GM12873 (cell line): ENCODE results near the gene VSIG1.

Experiments
- TF ChIP-seq, protein P1 (sequence below): IDR thresholded peaks from 2 replicates; pipeline ENCODE4 v1.5.1; 2012; ENCODE audit warnings: low read depth, mild to moderate bottlenecking, moderate library complexity, low read length, control low read depth; ENCODE audit not compliant: insufficient read depth; ENCODE audit errors: missing control alignments

The VSIG1 gene

DNA sequence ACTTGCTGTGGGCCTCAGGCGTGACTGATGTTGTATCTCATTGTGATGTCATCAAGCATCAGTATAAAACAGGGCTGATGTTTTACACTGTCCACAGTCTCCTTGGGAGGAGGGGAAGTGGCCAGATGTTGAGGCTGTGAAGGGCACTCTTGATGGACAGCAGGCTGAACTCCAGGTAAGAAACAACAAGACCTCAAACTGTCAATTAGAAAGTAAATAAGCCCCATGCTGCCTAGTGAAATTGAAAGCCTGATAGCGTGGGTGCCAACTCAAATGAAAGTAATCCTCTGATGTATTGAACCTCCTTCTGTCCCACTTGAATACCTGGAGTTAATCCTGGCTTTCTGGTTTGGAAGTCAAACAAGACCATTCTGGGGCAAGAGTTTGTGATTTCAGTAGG lies 19.7 kb downstream of the VSIG1 start:
- TF ChIP-seq, protein P1, sequence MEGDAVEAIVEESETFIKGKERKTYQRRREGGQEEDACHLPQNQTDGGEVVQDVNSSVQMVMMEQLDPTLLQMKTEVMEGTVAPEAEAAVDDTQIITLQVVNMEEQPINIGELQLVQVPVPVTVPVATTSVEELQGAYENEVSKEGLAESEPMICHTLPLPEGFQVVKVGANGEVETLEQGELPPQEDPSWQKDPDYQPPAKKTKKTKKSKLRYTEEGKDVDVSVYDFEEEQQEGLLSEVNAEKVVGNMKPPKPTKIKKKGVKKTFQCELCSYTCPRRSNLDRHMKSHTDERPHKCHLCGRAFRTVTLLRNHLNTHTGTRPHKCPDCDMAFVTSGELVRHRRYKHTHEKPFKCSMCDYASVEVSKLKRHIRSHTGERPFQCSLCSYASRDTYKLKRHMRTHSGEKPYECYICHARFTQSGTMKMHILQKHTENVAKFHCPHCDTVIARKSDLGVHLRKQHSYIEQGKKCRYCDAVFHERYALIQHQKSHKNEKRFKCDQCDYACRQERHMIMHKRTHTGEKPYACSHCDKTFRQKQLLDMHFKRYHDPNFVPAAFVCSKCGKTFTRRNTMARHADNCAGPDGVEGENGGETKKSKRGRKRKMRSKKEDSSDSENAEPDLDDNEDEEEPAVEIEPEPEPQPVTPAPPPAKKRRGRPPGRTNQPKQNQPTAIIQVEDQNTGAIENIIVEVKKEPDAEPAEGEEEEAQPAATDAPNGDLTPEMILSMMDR, result no peak

DNA sequence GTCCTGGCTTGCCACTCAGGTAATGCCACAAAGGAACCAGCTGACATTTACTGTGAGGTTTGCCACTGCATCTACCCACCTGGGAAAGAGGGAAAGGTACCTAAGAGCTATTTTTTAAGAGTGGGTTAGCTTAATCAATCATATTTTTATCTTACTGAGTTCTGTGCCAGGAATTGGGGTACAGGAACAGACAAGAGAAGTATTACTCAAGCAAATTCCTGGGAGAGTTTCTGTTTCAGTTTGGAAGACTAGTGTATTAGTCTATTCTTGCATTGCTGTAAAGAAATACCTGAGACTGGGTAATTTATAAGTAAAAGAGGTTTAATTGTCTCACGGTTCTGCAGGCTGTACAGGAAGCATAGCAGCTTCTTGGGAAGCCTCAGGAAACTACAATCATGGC lies 23.3 kb downstream of the VSIG1 start:
- TF ChIP-seq, protein P1, result no peak

DNA sequence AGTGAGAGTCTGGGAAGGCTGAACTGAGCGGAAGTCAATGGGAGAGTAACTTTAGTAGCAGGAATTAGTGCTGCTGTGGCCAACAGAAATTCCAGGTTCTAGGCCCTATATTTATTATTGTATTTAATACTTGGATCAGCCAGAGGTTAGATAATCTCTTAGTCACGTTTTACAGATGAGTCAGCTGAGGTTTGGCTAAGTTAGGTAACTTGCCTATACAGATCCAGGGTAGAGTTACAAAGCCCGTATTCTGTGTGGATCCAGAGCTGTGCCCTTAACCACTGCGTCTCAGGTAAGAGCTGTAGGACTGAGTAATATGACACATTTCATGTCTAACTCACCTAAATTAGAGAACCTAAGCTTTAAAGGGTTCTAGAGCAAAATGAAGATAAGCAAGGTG lies 26.0 kb downstream of the VSIG1 start:
- TF ChIP-seq, protein P1, result no peak

DNA sequence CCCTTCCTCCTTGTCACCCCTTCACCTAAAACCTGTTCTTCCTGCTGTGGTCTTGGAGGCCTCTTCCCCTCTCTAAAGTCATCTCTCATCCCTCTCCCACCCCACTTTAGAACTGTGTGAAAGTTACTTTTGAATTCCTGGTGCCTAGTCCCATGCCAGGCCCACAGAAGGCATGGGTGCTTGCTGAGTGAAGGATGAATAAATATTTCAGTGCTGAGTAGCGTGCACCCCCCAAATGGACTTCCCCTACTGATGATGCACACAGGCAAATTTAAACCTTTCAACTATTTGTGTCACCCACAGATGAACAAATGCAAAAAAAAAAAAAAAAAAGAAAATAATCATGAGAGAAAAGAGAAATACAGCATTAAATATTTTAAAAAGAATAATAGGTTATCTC lies 26.7 kb downstream of the VSIG1 start:
- TF ChIP-seq, protein P1, result no peak

DNA sequence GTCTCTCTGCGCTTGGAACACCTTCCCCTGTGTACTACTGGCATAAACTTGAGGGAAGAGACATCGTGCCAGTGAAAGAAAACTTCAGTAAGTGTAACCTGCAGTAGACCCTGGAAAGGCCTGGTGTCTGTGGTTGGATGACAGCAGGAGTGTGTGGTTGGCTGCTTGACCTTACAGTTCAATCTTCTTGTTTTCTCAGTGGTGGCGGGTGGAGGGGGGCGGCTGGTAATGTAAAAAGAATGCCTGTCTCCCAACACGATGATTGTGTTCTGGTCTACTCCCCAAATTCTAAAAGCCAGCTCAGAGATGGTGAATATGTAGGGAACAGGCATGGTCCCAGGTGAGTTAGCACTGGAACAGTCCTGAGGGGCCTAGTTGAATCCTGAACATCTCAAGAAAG lies 27.9 kb downstream of the VSIG1 start:
- TF ChIP-seq, protein P1, result no peak

DNA sequence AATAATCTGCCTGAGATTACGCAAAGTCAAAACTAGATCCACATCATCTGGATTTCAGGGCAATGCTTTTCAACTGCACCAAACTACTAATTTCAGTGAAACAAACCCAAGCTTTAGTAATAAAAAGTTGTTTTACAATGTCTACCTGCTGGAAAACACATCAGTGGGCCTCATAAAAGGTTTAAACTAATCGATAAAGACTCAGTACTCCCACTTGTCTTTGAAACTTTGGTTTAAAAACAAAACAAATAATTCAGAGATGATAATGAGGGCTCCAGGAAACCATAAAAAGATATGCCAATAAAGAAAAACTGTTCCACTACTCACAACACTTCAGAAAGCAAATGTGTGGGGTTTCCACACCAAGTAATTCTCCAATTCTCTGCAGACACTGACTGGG lies 36.2 kb downstream of the VSIG1 start:
- TF ChIP-seq, protein P1, result no peak

DNA sequence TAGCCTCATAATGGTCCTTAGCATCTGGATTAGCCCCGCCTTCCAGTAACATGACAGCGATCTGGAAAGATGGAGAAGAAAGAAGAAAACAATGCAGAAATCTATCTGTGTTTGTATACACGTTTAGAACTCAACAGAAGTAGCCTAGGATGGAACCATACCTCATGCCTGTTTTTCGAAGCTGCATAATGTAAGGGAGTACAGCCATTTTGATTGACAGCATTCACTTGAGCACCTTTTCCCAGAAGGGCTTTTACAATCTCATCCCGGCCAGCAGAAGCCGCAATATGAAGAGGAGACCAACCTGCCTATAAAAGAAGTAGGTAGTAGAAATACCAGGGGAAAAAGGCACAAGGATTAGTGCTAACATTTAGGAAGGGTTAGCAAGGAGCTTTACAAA lies 42.9 kb downstream of the VSIG1 start:
- TF ChIP-seq, protein P1, result no peak
